ENCODE results near the gene BAZ1B. TPM values are rescaled to one million over a fixed set of nuclear protein-coding genes. Genes with fewer than 3 reads are reported as not detected.
"Not testable (repeated sequence)": the region's sequence is repeated elsewhere in the genome, so short reads cannot be mapped to it uniquely, and the experiment has no call there.

BAZ1B gene
- total RNA-seq, 5 donors from 2014 or later (not counting 1 experiment from before 2014, with no cell fraction given) = 57.1 to 64.5 (median 63.0) TPM

DNA sequence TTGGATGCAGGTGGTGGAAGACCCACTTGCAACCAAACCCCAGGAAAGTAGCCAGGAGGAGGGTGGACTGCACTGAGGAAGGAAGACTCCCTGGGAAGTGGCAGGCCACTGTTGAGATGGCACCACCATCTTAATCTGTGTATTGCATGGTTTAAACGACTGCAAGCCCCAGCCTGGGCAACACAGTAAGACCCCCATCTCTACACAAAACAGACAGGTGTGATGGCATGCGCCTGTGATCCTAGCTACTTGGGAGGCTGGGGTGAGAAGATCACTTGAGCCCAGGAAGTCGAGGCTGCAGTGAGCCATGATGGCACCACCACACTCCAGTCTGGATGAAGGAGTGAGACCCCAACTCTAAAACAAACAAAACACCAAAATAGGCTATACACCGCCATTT lies 45.0 kb upstream of the BAZ1B start:
- H3K9me3 Mint-ChIP-seq = no peaks in the 10 kb centered on the region
- H3K36me3 Mint-ChIP-seq = peaks cover 11% of the 10 kb centered on the region
- Histone ChIP-seq H3K27ac (ENCODE audit: low read length) (no peak overlapping the region), H3K9me3 (no peaks in the 10 kb centered on the region), H3K4me3 (ENCODE audit: control insufficient read depth in 1 of 2, extremely low read depth in 1 of 2, low read length in 1 of 2) (no peak overlapping the region), H3K4me1 (ENCODE audit: control insufficient read depth in 1 of 2, extremely low read depth in 1 of 2, insufficient read depth in 2 of 2, low read length in 2 of 2) (peaks cover 0 to 10% of the 10 kb centered on the region in 2 experiments), H3K27me3 (replicated peaks in 1 of 2; ENCODE audit: control insufficient read depth in 2 of 2, extremely low read depth in 1 of 2, insufficient read depth in 2 of 2, low read length in 1 of 2) (no peaks in the 10 kb centered on the region), H3K36me3 (ENCODE audit: control insufficient read depth in 2 of 2, extremely low read depth in 1 of 2, insufficient read depth in 1 of 2, low read length in 1 of 2) (peaks cover 7 to 28% of the 10 kb centered on the region in 2 donors)
- ATAC-seq (replicated peaks in 1 of 4) (no peak), DNase-seq (no peak)
- peaks cover 26 to 31% (median 30%) of the 10 kb centered on the region in 3 donors for H3K4me1 Mint-ChIP-seq
- ChIA-PET POLR2A (interaction anchor here in 1 of 2 donors (0.6 kb wide), 1 partner anchor 19 kb away, joined by 3 read pairs; no protein-coding TSS in a partner anchor), CTCF (no interaction called here)
- no peaks in the 10 kb centered on the region for H3K27me3 Mint-ChIP-seq
- peak overlapping the region in 1 of 3 donors; percentile 67 for H3K4me3 Mint-ChIP-seq
- peak overlapping the region in 1 of 2 donors; percentile 80 for H3K27ac Mint-ChIP-seq
- 80% methylated on average over 1 of the region's 4 CpGs for WGBS (ENCODE audit: insufficient coverage)

DNA sequence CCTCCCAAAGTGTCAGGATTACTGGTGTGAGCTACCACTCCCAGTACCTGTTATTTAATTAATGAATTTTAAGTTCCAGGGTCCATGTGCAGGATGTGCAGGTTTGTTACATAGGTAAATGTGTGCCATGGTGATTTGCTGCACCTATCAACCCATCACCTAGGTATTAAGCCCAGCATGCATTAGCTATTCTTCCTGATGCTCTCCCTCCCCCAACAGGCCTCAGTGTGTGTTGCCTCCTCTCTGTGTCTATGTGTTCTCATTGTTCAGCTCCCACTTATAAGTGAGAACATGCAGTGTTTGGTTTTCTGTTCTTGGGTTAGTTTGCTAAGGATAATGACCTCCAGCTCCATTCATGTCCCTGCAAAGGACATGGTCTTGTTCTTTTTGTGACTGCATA lies 44.3 kb upstream of the BAZ1B start:
- H3K27ac Mint-ChIP-seq = peak overlapping the region; percentile 81 to 82
- Histone ChIP-seq H3K4me3 (ENCODE audit: control insufficient read depth in 1 of 2, extremely low read depth in 1 of 2, low read length in 1 of 2) (peak overlapping the region in 1 of 2 donors; percentile 51), H3K27ac (ENCODE audit: low read length) (peak overlapping the region; percentile 56), H3K36me3 (ENCODE audit: control insufficient read depth in 2 of 2, extremely low read depth in 1 of 2, insufficient read depth in 1 of 2, low read length in 1 of 2) (peaks cover 6 to 21% of the 10 kb centered on the region in 2 donors)
- not testable (repeated sequence) for H3K36me3 Mint-ChIP-seq; H3K9me3 Mint-ChIP-seq; DNase-seq; H3K9me3 ChIP-seq; H3K27me3 ChIP-seq (replicated peaks in 1 of 2; ENCODE audit: control insufficient read depth in 2 of 2, extremely low read depth in 1 of 2, insufficient read depth in 2 of 2, low read length in 1 of 2); H3K4me1 ChIP-seq (ENCODE audit: control insufficient read depth in 1 of 2, extremely low read depth in 1 of 2, insufficient read depth in 2 of 2, low read length in 2 of 2); H3K27me3 Mint-ChIP-seq
- POLR2A ChIA-PET = interaction anchor here in 1 of 2 donors (0.5 to 0.6 kb wide), 2 partner anchors 166 to 172 kb away, joined by 3 to 5 read pairs; no protein-coding TSS in a partner anchor
- H3K4me3 Mint-ChIP-seq = peak overlapping the region; percentile 67 to 82 (median 77)
- peaks cover 26 to 31% (median 30%) of the 10 kb centered on the region in 3 donors for H3K4me1 Mint-ChIP-seq
- CTCF ChIA-PET = interaction anchor here in 1 of 2 donors (0.5 to 1.8 kb wide), 6 partner anchors 11 to 107 kb away, joined by 3 to 7 read pairs (median 5); partner anchors contain the start of genes BAZ1B and TBL2
- ATAC-seq (replicated peaks in 1 of 4) = peak; percentile 21 to 59 (median 51)

DNA sequence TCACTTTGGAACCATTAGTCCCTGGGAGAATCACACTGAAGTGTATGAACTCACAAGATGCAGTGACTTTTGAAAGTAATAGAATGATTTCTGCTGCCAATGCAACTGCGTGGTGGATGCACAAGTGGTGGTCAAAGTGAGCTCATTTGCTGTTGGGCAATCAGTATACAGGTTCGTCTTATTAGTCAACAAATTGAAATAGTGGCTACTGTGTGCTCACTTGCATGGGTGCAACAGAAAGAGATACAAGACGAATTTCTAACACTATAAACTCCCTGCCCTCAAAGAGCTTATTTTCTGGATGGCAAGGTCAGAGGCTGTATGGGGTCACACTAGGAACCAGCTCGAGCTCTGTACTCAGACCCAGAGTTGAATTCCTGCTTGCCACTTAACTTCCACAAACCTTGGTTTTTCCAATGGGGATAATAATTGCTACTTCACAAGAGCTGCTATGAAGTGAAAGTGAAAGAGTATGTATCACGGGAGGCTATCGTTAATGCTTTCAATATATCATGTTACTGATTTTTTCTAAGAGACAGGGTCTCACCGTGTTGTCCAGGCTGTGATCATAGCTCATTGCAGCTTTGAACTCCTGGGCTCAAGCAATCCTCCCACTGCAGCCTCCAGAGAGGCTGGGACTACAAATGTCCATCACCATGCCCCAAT lies 43.7 kb upstream of the BAZ1B start:
- no peaks in the 10 kb centered on the region for H3K9me3 ChIP-seq
- H3K4me1 ChIP-seq (ENCODE audit: control insufficient read depth in 1 of 2, extremely low read depth in 1 of 2, insufficient read depth in 2 of 2, low read length in 2 of 2) = peaks cover 0 to 10% of the 10 kb centered on the region in 2 experiments
- Mint-ChIP-seq H3K9me3 (no peaks in the 10 kb centered on the region), H3K4me3 (peak overlapping the region; percentile 67 to 82 (median 77)), H3K4me1 (peaks cover 26 to 31% (median 30%) of the 10 kb centered on the region in 3 donors), H3K36me3 (peaks cover 5% of the 10 kb centered on the region), H3K27ac (peak overlapping the region; percentile 81 to 82), H3K27me3 (no peaks in the 10 kb centered on the region)
- peak; percentile 32 to 37 (median 33) for ATAC-seq (replicated peaks in 1 of 4)
- H3K36me3 ChIP-seq (ENCODE audit: control insufficient read depth in 2 of 2, extremely low read depth in 1 of 2, insufficient read depth in 1 of 2, low read length in 1 of 2) = peaks cover 2 to 15% of the 10 kb centered on the region in 2 donors
- H3K4me3 ChIP-seq (ENCODE audit: control insufficient read depth in 1 of 2, extremely low read depth in 1 of 2, low read length in 1 of 2) = peak overlapping the region in 1 of 2 donors; percentile 51
- DNase-seq = peak in 1 of 35 experiments; percentile 25
- 80% methylated on average over 2 of the region's 7 CpGs for WGBS (ENCODE audit: insufficient coverage)
- H3K27ac ChIP-seq (ENCODE audit: low read length) = peak overlapping the region; percentile 56
- H3K27me3 ChIP-seq (replicated peaks in 1 of 2; ENCODE audit: control insufficient read depth in 2 of 2, extremely low read depth in 1 of 2, insufficient read depth in 2 of 2, low read length in 1 of 2) = no peaks in the 10 kb centered on the region
- ChIA-PET POLR2A (interaction anchor here (0.5 to 0.6 kb wide), 4 partner anchors 12 to 172 kb away, joined by 3 to 17 read pairs (median 4); partner anchors contain the start of gene TBL2 (in 2 of the 2)), CTCF (interaction anchor here in 1 of 2 donors (0.5 to 1.8 kb wide), 6 partner anchors 10 to 108 kb away, joined by 3 to 7 read pairs (median 5); partner anchors contain the start of genes BAZ1B and TBL2)

DNA sequence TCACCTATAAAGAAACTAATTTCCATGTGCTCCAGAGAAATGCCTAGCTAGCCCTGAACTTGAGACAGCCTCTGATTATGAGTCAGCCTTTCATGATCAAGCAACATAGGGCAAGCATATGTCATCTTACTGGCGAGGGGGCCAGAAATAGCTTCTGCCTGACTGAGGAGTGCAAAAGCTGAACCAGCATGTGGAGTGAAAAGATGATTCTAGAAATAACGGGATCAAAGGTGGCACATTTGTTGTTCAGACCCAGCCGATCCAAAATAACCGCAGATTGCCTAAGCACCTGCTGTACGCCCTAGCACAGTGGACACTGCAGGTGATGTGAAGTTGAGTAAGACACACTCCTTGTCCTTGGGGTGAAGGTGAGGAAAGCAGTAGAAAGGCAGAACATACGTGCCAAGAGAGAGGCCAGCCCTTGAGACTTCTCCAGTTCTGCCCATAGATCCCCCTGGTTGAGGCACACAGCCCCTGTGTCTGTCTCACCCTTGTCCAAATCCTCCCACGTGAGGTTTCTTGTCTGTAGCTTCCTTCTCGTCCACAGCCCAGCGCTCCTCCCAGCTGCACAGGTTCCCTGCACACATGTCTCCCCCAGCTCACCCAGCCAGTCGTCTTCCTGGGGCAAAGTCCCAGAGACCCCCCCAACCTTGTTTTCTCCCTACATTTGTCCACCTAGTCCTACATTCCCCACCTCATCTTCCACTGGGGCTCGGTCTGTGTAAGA lies 38.2 kb upstream of the BAZ1B start:
- Mint-ChIP-seq H3K27me3 (no peaks in the 10 kb centered on the region), H3K9me3 (no peaks in the 10 kb centered on the region), H3K36me3 (no peaks in the 10 kb centered on the region), H3K27ac (peak overlapping the region in 1 of 2 donors; percentile 34), H3K4me1 (peaks cover 19 to 28% (median 20%) of the 10 kb centered on the region in 3 donors), H3K4me3 (peak overlapping the region in 1 of 3 donors; percentile 15)
- Histone ChIP-seq H3K36me3 (ENCODE audit: control insufficient read depth in 2 of 2, extremely low read depth in 1 of 2, insufficient read depth in 1 of 2, low read length in 1 of 2) (no peaks in the 10 kb centered on the region), H3K27ac (ENCODE audit: low read length) (no peak overlapping the region), H3K27me3 (replicated peaks in 1 of 2; ENCODE audit: control insufficient read depth in 2 of 2, extremely low read depth in 1 of 2, insufficient read depth in 2 of 2, low read length in 1 of 2) (no peaks in the 10 kb centered on the region), H3K4me1 (ENCODE audit: control insufficient read depth in 1 of 2, extremely low read depth in 1 of 2, insufficient read depth in 2 of 2, low read length in 2 of 2) (peaks cover 12 to 22% of the 10 kb centered on the region in 2 experiments), H3K9me3 (no peaks in the 10 kb centered on the region), H3K4me3 (ENCODE audit: control insufficient read depth in 1 of 2, extremely low read depth in 1 of 2, low read length in 1 of 2) (no peak overlapping the region)
- ATAC-seq (replicated peaks in 1 of 4) = no peak
- ChIA-PET POLR2A (interaction anchor here in 1 of 2 donors (0.6 kb wide), 1 partner anchor 45 kb away, joined by 3 read pairs; no protein-coding TSS in a partner anchor), CTCF (interaction anchor here in 1 of 2 donors (0.8 kb wide), 1 partner anchor 66 kb away, joined by 4 read pairs; no protein-coding TSS in a partner anchor)
- DNase-seq = no peak
- 70% methylated on average over 10 of the region's 11 CpGs for WGBS (ENCODE audit: insufficient coverage)

DNA sequence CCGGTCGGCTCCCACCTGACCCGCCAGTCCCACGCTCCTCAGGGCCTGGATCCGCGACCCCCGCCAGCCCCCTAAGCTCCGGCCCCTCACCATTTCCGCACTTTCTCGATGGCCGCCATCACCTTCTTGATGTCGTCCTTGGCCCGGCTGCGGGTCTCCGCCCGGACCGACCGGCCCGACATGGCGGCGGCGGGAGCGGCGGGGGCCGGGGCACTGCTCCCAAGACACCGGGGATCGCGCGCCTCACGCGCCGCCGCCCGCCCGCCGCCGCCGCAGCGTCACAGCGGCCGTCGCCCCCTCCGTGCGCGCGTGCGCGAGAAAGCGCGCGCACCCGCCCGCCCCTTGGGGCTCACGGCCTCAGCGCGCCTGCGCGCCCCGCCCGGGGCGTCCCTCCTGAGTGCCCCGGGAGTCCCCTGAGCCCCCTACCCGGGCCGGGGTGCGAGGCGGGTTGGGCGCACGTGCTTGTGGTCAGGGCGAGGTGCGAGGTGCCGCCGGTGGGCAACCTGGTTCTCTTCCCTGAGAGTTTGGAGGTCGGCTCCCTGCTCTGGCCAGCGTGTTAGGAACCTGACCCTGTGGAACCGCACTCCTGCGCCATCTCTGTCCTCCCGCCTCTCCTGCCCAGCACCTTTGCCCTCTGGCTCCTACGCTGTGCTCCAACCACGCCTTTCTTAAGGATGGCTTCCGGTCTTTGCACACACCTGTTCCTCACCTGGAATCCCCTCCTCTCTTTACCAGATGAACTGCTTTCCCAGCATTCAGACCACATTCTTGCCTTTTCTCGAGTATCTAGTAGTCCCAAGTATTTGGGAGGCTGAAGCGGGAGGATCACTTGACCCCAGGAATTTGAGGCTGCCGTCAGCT lies 35.5 kb upstream of the BAZ1B start, which contains the start of gene BCL7B:
BCL7B (minus strand) TSS at position 294 of the 861 bp plus-strand sequence; CDS start at position 182, 112 bp downstream.
- no peaks in the 10 kb centered on the region for H3K27me3 Mint-ChIP-seq
- H3K4me1 Mint-ChIP-seq = peaks cover 31 to 33% (median 32%) of the 10 kb centered on the region in 3 donors
- Histone ChIP-seq H3K27ac (ENCODE audit: low read length) (peak within 1 kb of the TSS; percentile 95), H3K9me3 (no peaks in the 10 kb centered on the region), H3K36me3 (ENCODE audit: control insufficient read depth in 2 of 2, extremely low read depth in 1 of 2, insufficient read depth in 1 of 2, low read length in 1 of 2) (peaks cover 2 to 3% of the 10 kb centered on the region in 2 donors), H3K27me3 (replicated peaks in 1 of 2; ENCODE audit: control insufficient read depth in 2 of 2, extremely low read depth in 1 of 2, insufficient read depth in 2 of 2, low read length in 1 of 2) (no peaks in the 10 kb centered on the region), H3K4me1 (ENCODE audit: control insufficient read depth in 1 of 2, extremely low read depth in 1 of 2, insufficient read depth in 2 of 2, low read length in 2 of 2) (peaks cover 12 to 29% of the 10 kb centered on the region in 2 experiments), H3K4me3 (ENCODE audit: control insufficient read depth in 1 of 2, extremely low read depth in 1 of 2, low read length in 1 of 2) (peak within 1 kb of the TSS; percentile 90 to 94)
- H3K9me3 Mint-ChIP-seq = no peaks in the 10 kb centered on the region
- ChIA-PET POLR2A (interaction anchor here (0.6 to 1.5 kb wide), 5 partner anchors 21 to 38 kb away, joined by 3 to 7 read pairs (median 6); partner anchors contain the start of gene TBL2 (in 2 of the 2)), CTCF (interaction anchor here in 1 of 2 donors (0.6 kb wide), 3 partner anchors 37 to 707 kb away, joined by 3 to 7 read pairs (median 3); no protein-coding TSS in a partner anchor)
- H3K4me3 Mint-ChIP-seq = peak within 1 kb of the TSS; percentile 90 to 95 (median 95)
- ATAC-seq (replicated peaks in 1 of 4) = peak; percentile 70 to 76 (median 71)
- peaks cover 5% of the 10 kb centered on the region for H3K36me3 Mint-ChIP-seq
- 2% methylated on average over 76 of the region's 83 CpGs for WGBS (ENCODE audit: insufficient coverage)
- peak; percentile 48 to 90 (median 71) for DNase-seq
- H3K27ac Mint-ChIP-seq = peak within 1 kb of the TSS; percentile 95 to 97

Measured in T-cell (primary cell).